Endometrial microvascular endothelial cells (primary cell): Measurements from ENCODE around the gene ASCL2. TPM values are rescaled to one million over a fixed set of nuclear protein-coding genes. Genes with fewer than 3 reads are reported as not detected.

Experiments
- in situ Hi-C: cut with HindIII; loops from 2 replicates; pipeline ENCODE4 v1.10.0; 2017; ENCODE audit warnings: low sequenced_read_pairs, low pct_unique_long_range_greater_than_20kb; ENCODE audit errors: inconsistent ontology term
- total RNA-seq: library from RNA; depleted of rRNA; stranded (reverse); fragments of >200 nt; gene quantifications from one replicate; pipeline ENCODE4 v1.2.3, GENCODE V29; 2015; ENCODE audit errors: inconsistent ontology term

ASCL2 gene
- total RNA-seq = not detected

GRCh38 chr11:2270322-2271076 is at the start of gene ASCL2:
TSS of gene ASCL2 (minus strand) at chr11:2270588. CDS start at chr11:2270332, 256 bp downstream.
- in situ Hi-C loops = no loop called here

GRCh38 chr11:2319791-2320472 is 49.5 kb upstream of the ASCL2 start:
- in situ Hi-C loops = no loop called here

- in situ Hi-C loops = no loop called here
These were observed 48.3 kb upstream of the ASCL2 start for GRCh38 chr11:2318707-2319106.

GRCh38 chr11:2318123-2318522 is 47.7 kb upstream of the ASCL2 start:
- in situ Hi-C loops = no loop called here

- in situ Hi-C loops = no loop called here
These were observed 47.1 kb upstream of the ASCL2 start for GRCh38 chr11:2317354-2318050.

GRCh38 chr11:2316963-2317244 is 46.5 kb upstream of the ASCL2 start:
- in situ Hi-C loops = no loop called here

- in situ Hi-C loops = no loop called here
These were observed 46.0 kb upstream of the ASCL2 start for GRCh38 chr11:2316169-2316962.

- in situ Hi-C loops = no loop called here
These were observed 45.2 kb upstream of the ASCL2 start for GRCh38 chr11:2315395-2316168.

- in situ Hi-C loops = no loop called here
These were observed 44.4 kb upstream of the ASCL2 start for GRCh38 chr11:2314525-2315394.

GRCh38 chr11:2314136-2314524 is 43.7 kb upstream of the ASCL2 start:
- in situ Hi-C loops = no loop called here

- in situ Hi-C loops = no loop called here
These were observed 42.9 kb upstream of the ASCL2 start for GRCh38 chr11:2313051-2313951.

- in situ Hi-C loops = no loop called here
These were observed 42.0 kb upstream of the ASCL2 start for GRCh38 chr11:2312232-2313042.

GRCh38 chr11:2311353-2312133 is 41.2 kb upstream of the ASCL2 start:
- in situ Hi-C loops = no loop called here

- in situ Hi-C loops = no loop called here
These were observed 40.5 kb upstream of the ASCL2 start for GRCh38 chr11:2310786-2311352.
